HCT116 (cell line): ENCODE measurements around the gene TTL.

Experiments used
- CEBPB ChIP-seq: IDR thresholded peaks from 2 replicates; pipeline ENCODE4 v1.6.1; 2012; ENCODE audit warnings: low read depth
- EZH2 ChIP-seq: fragments of 200-600 bp; sonication (generic); IDR thresholded peaks from 2 replicates; pipeline ENCODE4 v1.6.1; 2017; ENCODE audit warnings: antibody characterized with exemption, mixed run types
- EZH2phosphoT487 ChIP-seq: fragments of 200-600 bp; IDR thresholded peaks from 2 replicates; pipeline ENCODE4 v1.6.1; 2018; ENCODE audit warnings: antibody characterized with exemption, borderline replicate concordance
- RAD21 ChIP-seq: IDR thresholded peaks from 2 replicates; pipeline ENCODE4 v1.6.1; 2012; ENCODE audit warnings: low read depth, mild to moderate bottlenecking
- SIN3A ChIP-seq: IDR thresholded peaks from 2 replicates; pipeline ENCODE4 v1.6.1; 2012; ENCODE audit warnings: low read depth
- TCF7L2 ChIP-seq: IDR thresholded peaks from 2 replicates; pipeline ENCODE4 v1.7.0; 2011; ENCODE audit warnings: borderline replicate concordance, inconsistent platforms; ENCODE audit not compliant: insufficient read depth, insufficient read length; ENCODE audit errors: extremely low read depth
- TF ChIP-seq, protein P1 (sequence below): IDR thresholded peaks from 2 replicates; pipeline ENCODE4 v1.6.1; 2012; ENCODE audit warnings: low read depth
- TF ChIP-seq, protein P2 (sequence below), 3 experiments: fragments of 200-600 bp in 1 of 3; sonication (generic) in 1 of 3; IDR thresholded peaks in 2 of 3; conservative IDR thresholded peaks in 1 of 3; 2 replicates each; pipeline ENCODE4 v1.5.1; 2012 to 2017; ENCODE audit warnings: low read depth in 2 of 3, low read length in 2 of 3, antibody characterized with exemption in 1 of 3, borderline replicate concordance in 1 of 3, control low read depth in 1 of 3, mild to moderate bottlenecking in 1 of 3, mixed read lengths in 1 of 3, mixed run types in 1 of 3, moderate library complexity in 1 of 3; ENCODE audit not compliant: insufficient read depth in 1 of 3
- TF ChIP-seq, protein P3 (sequence below): IDR thresholded peaks from 2 replicates; pipeline ENCODE4 v1.6.1; 2012

DNA sequence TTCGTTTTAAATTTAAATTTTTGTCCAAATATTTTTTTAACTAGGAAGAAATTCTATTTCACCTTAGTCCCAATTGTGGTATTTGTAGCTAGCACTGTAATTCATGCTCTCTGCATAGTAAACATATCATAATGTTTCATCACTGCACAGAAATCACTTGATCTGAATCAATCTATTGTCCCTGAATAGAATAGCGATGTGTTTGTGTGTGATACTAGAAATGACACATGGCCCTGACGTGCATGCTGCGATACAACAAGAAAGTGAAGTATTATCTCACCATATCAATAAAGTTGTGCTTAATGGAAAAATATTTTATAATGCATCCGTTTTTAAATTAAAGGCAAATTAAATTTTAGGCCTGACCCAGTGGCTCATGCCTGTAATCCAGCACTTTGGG, 10.0 kb downstream of the TTL start:
- TF ChIP-seq, protein P1, sequence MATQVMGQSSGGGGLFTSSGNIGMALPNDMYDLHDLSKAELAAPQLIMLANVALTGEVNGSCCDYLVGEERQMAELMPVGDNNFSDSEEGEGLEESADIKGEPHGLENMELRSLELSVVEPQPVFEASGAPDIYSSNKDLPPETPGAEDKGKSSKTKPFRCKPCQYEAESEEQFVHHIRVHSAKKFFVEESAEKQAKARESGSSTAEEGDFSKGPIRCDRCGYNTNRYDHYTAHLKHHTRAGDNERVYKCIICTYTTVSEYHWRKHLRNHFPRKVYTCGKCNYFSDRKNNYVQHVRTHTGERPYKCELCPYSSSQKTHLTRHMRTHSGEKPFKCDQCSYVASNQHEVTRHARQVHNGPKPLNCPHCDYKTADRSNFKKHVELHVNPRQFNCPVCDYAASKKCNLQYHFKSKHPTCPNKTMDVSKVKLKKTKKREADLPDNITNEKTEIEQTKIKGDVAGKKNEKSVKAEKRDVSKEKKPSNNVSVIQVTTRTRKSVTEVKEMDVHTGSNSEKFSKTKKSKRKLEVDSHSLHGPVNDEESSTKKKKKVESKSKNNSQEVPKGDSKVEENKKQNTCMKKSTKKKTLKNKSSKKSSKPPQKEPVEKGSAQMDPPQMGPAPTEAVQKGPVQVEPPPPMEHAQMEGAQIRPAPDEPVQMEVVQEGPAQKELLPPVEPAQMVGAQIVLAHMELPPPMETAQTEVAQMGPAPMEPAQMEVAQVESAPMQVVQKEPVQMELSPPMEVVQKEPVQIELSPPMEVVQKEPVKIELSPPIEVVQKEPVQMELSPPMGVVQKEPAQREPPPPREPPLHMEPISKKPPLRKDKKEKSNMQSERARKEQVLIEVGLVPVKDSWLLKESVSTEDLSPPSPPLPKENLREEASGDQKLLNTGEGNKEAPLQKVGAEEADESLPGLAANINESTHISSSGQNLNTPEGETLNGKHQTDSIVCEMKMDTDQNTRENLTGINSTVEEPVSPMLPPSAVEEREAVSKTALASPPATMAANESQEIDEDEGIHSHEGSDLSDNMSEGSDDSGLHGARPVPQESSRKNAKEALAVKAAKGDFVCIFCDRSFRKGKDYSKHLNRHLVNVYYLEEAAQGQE, result no peak
- TF ChIP-seq, protein P2, sequence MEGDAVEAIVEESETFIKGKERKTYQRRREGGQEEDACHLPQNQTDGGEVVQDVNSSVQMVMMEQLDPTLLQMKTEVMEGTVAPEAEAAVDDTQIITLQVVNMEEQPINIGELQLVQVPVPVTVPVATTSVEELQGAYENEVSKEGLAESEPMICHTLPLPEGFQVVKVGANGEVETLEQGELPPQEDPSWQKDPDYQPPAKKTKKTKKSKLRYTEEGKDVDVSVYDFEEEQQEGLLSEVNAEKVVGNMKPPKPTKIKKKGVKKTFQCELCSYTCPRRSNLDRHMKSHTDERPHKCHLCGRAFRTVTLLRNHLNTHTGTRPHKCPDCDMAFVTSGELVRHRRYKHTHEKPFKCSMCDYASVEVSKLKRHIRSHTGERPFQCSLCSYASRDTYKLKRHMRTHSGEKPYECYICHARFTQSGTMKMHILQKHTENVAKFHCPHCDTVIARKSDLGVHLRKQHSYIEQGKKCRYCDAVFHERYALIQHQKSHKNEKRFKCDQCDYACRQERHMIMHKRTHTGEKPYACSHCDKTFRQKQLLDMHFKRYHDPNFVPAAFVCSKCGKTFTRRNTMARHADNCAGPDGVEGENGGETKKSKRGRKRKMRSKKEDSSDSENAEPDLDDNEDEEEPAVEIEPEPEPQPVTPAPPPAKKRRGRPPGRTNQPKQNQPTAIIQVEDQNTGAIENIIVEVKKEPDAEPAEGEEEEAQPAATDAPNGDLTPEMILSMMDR (IDR thresholded peaks at IDR 0.05 in 2 of 3, conservative IDR thresholded peaks at IDR 0.05 in 1 of 3; ENCODE audit: borderline replicate concordance in 1 of 3, insufficient read depth in 1 of 3, low read depth in 2 of 3, low read length in 2 of 3), result no peak
- no peak for TF ChIP-seq TCF7L2
- no peak for TF ChIP-seq EZH2phosphoT487
- TF ChIP-seq EZH2, result no peak
- no peak for TF ChIP-seq RAD21
- no peak for TF ChIP-seq SIN3A
- no peak for TF ChIP-seq CEBPB
- TF ChIP-seq, protein P3, sequence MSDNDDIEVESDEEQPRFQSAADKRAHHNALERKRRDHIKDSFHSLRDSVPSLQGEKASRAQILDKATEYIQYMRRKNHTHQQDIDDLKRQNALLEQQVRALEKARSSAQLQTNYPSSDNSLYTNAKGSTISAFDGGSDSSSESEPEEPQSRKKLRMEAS, result no peak
